Gastrocnemius medialis (tissue), 4 donors: ENCODE measurements around the gene TCTN1.

Source experiments
- POLR2A ChIP-seq, 2 donors: fragments of 450-650 bp; IDR thresholded peaks; one replicate each; pipeline ENCODE4 v1.6.1; 2017; ENCODE audit warnings: antibody characterized with exemption in 2 of 2, mild to moderate bottlenecking in 2 of 2, moderate library complexity in 2 of 2
- TF ChIP-seq, protein P1 (sequence below), 5 experiments: fragments of 450-650 bp in 3 of 5; fragments of 200-600 bp in 2 of 5; sonication (generic) in 2 of 5; IDR thresholded peaks in 4 of 5; conservative IDR thresholded peaks in 1 of 5; 1 replicate in 4 of 5; 2 replicates in 1 of 5; pipeline ENCODE4 v1.5.1; 2016 to 2019; ENCODE audit warnings: antibody characterized with exemption in 5 of 5, mild to moderate bottlenecking in 3 of 5, moderate library complexity in 3 of 5

DNA sequence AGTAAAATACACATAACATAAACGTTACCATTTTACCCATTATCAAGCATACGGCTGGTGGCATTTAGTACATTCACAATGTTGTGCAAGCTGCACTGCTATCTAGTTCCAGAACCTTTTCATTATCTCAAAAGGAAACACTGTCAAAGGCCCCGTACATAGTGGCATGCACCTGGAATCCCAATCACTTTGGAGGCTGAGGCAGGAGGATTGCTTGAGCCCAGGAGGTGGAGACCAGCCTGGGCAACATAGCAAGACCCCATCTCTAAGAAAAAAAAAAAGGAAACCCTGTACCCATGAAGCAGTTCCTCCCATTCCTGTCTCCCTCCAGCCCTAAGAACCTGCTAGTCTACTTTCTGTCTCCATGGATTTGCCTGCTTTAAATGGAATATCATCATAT is 82.4 kb downstream of the TCTN1 start:
- TF ChIP-seq, protein P1, sequence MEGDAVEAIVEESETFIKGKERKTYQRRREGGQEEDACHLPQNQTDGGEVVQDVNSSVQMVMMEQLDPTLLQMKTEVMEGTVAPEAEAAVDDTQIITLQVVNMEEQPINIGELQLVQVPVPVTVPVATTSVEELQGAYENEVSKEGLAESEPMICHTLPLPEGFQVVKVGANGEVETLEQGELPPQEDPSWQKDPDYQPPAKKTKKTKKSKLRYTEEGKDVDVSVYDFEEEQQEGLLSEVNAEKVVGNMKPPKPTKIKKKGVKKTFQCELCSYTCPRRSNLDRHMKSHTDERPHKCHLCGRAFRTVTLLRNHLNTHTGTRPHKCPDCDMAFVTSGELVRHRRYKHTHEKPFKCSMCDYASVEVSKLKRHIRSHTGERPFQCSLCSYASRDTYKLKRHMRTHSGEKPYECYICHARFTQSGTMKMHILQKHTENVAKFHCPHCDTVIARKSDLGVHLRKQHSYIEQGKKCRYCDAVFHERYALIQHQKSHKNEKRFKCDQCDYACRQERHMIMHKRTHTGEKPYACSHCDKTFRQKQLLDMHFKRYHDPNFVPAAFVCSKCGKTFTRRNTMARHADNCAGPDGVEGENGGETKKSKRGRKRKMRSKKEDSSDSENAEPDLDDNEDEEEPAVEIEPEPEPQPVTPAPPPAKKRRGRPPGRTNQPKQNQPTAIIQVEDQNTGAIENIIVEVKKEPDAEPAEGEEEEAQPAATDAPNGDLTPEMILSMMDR (IDR thresholded peaks at IDR 0.05 in 4 of 5, conservative IDR thresholded peaks at IDR 0.05 in 1 of 5) = no peak
- TF ChIP-seq POLR2A (IDR thresholded peaks at IDR 0.05) = no peak
